GM12873 (cell line): ENCODE measurements around the gene CDK17.

ENCODE experiments used
- TF ChIP-seq, protein P1 (sequence below): IDR thresholded peaks from 2 replicates; pipeline ENCODE4 v1.5.1; 2012; ENCODE audit warnings: low read depth, mild to moderate bottlenecking, moderate library complexity, low read length, control low read depth; ENCODE audit not compliant: insufficient read depth; ENCODE audit errors: missing control alignments

The CDK17 gene

DNA sequence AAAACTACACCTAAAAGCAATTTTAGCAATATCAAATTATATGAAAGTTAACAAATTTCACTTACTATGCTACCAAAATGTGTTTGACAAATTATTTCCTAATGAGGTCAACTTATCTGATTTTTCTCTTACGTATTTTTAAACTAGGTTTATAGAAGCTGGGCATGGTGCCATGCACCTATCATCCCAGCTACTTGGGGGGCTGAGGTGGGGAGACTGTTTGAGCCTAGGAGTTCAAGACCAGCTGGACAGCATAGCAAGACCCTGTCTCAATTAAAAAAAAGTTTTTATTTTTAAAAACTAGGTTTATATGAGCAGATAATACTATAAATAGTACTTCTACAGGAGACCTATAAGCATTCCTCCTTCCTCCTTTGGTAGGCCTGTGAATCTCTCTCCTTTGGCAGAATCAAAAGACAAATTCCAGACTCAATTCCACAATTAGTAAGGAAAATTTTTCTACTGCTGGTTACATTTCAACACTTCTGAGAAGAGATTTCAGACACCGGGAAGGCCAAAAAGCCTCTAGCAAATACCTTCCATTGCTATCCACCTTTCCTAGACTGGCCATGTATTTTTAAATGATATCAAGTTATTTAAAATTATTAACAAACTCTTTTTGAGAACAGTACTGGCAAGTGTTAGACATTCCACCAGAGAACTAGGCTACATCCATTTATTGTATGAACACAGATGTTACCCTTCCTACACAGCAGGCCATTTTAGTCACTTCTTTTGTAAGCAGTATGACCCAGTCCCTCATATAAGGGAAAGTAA lies 34.4 kb downstream of the CDK17 start:
- TF ChIP-seq, protein P1, sequence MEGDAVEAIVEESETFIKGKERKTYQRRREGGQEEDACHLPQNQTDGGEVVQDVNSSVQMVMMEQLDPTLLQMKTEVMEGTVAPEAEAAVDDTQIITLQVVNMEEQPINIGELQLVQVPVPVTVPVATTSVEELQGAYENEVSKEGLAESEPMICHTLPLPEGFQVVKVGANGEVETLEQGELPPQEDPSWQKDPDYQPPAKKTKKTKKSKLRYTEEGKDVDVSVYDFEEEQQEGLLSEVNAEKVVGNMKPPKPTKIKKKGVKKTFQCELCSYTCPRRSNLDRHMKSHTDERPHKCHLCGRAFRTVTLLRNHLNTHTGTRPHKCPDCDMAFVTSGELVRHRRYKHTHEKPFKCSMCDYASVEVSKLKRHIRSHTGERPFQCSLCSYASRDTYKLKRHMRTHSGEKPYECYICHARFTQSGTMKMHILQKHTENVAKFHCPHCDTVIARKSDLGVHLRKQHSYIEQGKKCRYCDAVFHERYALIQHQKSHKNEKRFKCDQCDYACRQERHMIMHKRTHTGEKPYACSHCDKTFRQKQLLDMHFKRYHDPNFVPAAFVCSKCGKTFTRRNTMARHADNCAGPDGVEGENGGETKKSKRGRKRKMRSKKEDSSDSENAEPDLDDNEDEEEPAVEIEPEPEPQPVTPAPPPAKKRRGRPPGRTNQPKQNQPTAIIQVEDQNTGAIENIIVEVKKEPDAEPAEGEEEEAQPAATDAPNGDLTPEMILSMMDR = no peak

DNA sequence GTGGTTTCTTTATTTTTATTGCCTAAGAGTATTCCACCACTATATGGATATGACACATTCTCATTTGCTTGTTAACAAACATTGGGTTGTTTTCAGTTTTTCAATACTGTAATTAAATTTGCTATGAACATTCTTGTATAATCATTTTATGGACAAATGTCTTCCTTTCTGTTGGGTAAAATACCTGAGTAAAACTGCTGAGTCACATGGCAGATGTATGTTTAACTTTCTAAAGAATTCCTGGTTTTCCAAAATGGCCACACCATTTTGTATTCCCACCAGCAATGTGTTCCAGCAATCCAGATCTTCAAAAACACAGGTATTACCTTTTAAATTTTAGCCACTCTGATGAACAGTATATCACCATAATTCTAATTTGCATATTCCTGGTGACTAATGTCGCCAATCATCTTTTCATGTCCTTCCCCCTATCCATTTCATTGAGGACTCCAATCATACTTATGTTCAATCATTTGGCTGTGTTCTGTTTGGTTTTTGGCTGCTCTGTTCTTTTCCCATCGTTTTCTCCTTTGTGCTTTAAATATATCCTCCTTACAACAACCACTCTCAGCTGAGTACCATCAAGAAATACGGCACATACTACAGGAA lies 36.0 kb downstream of the CDK17 start:
- TF ChIP-seq, protein P1 = no peak

DNA sequence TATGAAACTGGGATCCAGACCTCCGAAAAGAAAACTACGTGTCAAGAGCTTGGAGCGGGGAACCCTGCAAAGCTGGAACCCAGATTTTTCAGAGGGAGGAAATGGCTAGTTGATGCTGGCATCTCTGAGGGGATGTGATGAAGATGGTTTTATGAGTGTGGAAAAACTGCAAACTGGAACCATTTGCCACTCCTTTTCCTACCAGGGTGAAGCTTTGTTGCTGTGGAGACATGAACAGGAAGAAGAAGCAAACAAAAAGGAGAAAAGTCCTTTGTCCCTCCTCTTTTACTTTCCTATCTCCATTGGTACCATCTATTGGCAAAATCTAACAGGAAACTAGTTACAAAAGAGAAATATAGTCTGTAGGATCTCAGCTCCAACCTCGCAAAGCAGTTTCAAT lies 39.2 kb downstream of the CDK17 start:
- TF ChIP-seq, protein P1 = no peak

DNA sequence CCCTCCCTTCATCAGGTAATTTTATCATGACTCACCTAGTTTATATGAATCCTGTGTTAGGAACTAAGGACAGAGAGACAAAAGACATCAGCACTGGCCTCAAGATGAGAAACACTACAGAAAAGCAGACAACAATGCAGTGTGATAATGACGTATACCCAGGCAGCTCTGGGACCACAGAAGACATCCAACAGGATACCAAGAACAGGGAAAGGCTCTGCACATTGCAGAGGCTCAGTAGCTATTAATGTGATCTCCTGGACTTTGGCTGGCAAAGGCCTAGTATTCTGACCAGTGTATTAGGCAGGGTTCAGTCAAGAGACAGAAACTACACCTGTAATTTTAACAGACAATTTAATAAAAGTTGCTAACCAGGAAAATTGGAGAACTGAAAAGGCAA lies 39.7 kb downstream of the CDK17 start:
- TF ChIP-seq, protein P1 = no peak

DNA sequence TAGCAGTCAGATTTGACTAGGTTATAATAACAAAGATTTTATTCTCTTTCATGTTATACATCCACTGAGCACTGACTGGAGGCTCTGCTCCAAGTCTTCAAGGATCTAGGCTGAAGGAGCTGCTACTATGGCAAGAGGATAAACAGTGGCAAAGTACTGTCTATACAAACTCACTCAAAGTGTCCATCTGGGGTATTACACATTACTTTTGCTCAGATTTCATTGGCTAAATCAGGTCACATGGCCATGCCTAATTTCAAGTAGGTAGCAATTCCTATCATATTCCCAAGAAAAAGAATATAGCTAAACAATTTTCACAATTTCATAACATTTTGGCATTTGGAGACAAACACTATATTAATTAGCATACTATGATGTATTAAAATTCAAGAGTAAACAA lies 40.9 kb downstream of the CDK17 start:
- TF ChIP-seq, protein P1 = no peak

DNA sequence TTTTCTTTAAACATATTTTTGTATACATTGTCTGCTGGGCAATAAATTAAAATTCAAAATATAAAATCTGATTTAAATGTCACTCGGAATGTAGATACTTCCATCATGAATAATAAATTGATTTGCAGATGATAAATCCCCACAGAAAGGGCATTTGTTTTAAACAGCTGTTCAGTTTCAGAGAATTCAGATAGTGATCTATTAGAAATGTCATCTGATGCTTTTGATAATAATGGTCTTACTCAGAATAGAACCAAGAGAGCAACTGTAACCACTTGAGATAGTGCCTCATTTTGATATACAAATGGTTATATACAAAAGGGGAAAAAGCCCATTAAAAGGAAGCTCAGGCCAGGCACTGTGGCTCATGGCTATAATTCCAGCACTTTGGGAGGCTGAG lies 43.4 kb downstream of the CDK17 start:
- TF ChIP-seq, protein P1 = no peak

DNA sequence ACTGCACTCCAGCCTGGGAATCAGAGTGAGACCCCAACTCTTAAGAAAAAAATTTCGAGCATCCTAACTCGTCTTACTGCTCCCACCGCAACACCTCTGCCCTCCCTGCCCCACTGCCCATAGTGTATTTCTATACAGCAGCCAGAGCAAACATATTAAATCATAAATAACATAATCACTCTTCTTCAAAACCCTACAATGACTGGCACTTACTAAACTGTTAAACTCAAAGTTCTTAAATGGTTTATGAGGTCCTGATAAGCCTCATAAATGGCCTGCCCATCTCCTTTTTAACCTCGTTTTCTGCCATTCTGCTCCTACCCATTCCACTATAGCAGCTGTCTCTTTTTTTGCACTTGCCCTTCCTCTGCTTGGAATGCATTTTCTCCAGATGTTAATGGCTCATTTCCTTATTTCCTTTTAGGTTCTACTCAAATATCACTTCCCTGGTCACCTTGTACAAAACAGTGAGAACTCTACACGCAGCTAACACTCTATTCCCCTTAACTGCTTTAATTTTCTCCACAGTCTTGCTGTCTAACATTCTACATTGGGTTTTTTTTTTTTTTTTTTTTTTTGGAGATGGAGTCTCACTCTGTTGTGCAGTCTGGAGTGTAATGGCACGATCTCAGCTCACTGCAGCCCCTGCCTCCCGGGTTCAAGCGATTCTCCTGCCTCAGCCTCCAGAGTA lies 45.2 kb downstream of the CDK17 start:
- TF ChIP-seq, protein P1 = no peak
